Bronchial epithelial cell (primary cell): ENCODE data around the gene SPTAN1. TPM values are rescaled to one million over a fixed set of nuclear protein-coding genes. Genes with fewer than 3 reads are reported as not detected.

Experiments
- DNase-seq: peaks from one replicate; pipeline ENCODE4 v3.0.0-alpha.2; 2010; ENCODE audit warnings: low read depth
- FAIRE-seq: peaks from 2 replicates; lab custom pipeline; 2011; peaks lifted over from hg19 to GRCh38; lab: Jason Lieb, UNC
- H3K27me3 ChIP-seq: 2 replicates; pipeline ENCODE4 v1.5.1; 2011; ENCODE audit warnings: low read length; ENCODE audit not compliant: control insufficient read depth, insufficient read depth
- H3K36me3 ChIP-seq: 2 replicates; pipeline ENCODE4 v1.5.1; 2011; ENCODE audit warnings: low read length; ENCODE audit not compliant: control insufficient read depth, insufficient read depth
- H3K4me3 ChIP-seq: 2 replicates; pipeline ENCODE4 v1.5.1; 2011; ENCODE audit warnings: mild to moderate bottlenecking, low read depth, low read length, control low read depth
- total RNA-seq: library from RNA; depleted of rRNA; stranded (reverse); fragments of >200 nt; gene quantifications from 2 replicates; pipeline ENCODE4 v1.2.1, GENCODE V29; 2014
- TF ChIP-seq, protein P1 (sequence below): IDR thresholded peaks from 2 replicates; pipeline ENCODE4 v1.5.1; 2011; ENCODE audit warnings: mild to moderate bottlenecking, moderate library complexity, low read length, control low read depth, inconsistent platforms; ENCODE audit not compliant: insufficient read depth, severe bottlenecking

The SPTAN1 gene
- total RNA-seq, 1 donor from 2014 or later, result 159 TPM

DNA sequence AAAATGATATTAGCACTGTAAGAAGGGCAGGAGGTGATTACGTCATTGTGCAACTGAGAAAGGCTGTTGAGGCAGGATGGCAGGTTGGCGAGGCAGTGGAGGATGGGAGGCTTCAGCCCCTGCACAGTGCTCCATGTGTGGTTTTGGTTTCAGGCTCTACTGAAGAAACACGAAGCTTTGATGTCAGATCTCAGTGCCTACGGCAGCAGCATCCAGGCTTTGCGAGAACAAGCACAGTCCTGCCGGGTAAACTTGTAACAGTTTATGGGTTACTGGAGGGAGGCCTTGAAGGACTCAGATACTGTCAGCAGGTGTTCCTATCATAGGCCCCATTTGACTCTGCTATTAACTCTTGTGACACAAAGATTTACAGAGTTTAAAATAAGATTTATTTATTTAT, 35.1 kb downstream of the SPTAN1 start:
- Histone ChIP-seq H3K4me3 (no peak overlapping the region), H3K36me3 (peaks cover 38% of the 10 kb centered on the region), H3K27me3 (no peaks in the 10 kb centered on the region)
- FAIRE-seq (no peak), DNase-seq (no peak)
- TF ChIP-seq, protein P1, sequence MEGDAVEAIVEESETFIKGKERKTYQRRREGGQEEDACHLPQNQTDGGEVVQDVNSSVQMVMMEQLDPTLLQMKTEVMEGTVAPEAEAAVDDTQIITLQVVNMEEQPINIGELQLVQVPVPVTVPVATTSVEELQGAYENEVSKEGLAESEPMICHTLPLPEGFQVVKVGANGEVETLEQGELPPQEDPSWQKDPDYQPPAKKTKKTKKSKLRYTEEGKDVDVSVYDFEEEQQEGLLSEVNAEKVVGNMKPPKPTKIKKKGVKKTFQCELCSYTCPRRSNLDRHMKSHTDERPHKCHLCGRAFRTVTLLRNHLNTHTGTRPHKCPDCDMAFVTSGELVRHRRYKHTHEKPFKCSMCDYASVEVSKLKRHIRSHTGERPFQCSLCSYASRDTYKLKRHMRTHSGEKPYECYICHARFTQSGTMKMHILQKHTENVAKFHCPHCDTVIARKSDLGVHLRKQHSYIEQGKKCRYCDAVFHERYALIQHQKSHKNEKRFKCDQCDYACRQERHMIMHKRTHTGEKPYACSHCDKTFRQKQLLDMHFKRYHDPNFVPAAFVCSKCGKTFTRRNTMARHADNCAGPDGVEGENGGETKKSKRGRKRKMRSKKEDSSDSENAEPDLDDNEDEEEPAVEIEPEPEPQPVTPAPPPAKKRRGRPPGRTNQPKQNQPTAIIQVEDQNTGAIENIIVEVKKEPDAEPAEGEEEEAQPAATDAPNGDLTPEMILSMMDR, result no peak

DNA sequence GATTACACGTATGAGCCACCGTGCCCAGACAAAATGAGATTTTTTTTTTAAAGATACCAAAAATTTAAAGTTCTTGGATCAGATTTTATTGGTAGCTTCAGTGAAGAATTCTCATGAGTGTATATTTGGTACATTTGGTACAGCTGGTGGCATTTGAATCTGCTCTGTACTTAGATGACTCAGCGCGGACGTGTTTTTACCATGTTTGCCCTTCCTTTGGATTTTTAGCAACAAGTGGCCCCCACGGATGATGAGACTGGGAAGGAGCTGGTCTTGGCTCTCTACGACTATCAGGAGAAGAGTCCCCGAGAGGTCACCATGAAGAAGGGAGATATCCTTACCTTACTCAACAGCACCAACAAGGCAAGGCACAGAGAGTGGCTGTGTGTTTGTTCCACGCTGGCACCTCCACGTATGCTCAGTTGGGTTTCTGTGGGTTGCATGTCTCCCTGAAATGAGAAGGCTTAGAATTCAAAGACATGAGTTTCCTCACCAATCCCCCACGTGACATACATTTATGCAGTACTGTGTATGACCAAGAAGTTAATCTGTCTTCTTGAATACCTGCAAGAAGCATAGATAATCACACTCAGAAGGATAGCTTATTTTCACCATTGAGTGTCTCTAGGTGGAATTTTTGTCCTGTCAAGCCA, 36.3 kb downstream of the SPTAN1 start:
- TF ChIP-seq, protein P1, result no peak
- Histone ChIP-seq H3K27me3 (no peaks in the 10 kb centered on the region), H3K4me3 (no peak overlapping the region), H3K36me3 (peaks cover 40% of the 10 kb centered on the region)
- FAIRE-seq (no peak), DNase-seq (no peak)

DNA sequence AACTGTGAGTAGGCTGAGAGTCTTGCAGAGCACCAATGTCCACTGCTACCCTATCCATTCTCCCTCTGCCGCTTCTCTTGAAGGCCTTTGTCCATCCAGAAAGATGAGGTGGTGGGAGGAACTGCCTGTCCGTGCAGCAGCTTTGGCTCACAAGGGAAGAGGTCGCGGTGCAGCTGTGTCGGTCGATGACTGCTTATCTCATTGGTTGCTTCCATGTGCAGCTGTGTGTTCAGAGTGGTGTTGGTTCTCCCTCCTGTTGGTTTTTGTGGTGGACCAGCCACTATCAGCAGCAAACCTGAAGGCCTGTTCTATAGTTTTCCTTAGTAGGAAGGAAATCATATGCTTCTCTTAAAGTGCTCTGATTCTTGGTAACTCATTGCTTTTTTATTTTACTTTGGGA, 40.7 kb downstream of the SPTAN1 start:
- H3K27me3 ChIP-seq, result no peaks in the 10 kb centered on the region
- peaks cover 32% of the 10 kb centered on the region for H3K36me3 ChIP-seq
- FAIRE-seq (no peak), DNase-seq (no peak)
- H3K4me3 ChIP-seq, result no peak overlapping the region
- TF ChIP-seq, protein P1, result no peak

DNA sequence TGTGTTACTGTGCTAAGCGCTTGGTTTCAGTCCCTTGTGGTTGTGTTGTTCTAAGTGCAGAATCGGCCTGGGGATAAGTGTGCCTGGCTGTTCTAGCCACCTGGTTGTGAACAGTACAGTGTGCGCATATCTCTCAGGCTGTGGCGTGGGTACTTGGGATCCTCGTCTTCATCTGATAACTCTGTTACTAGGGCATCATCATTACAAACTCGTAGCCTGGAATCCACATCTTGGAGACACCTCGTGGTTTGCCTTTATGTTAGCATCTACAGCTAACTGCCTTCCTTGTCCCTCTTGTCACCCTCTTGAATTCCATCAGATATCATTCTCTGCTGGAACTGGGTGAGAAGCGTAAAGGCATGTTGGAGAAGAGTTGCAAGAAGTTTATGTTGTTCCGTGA, 41.5 kb downstream of the SPTAN1 start:
- H3K36me3 ChIP-seq, result peaks cover 35% of the 10 kb centered on the region
- FAIRE-seq (no peak), DNase-seq (no peak)
- TF ChIP-seq, protein P1, result no peak
- no peak overlapping the region for H3K4me3 ChIP-seq
- no peaks in the 10 kb centered on the region for H3K27me3 ChIP-seq

DNA sequence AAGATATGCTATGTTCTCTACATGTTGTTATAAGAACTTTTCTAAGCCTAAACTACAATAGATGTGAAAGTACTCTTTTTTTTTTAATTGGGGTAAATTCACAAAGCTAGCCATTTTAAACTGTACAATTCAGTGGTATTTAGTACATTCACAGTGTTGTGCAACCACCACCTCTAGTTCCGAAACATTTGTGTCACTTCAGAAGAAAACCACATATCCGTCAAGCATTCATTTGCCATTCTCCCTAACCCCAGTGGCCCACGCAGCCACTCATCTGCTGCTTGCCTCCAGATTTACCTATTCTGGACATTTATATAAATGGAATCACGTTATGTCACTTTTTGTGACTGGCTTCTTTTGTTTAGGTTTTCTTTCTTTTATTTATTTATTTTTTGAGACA, 43.1 kb downstream of the SPTAN1 start:
- FAIRE-seq, result no peak
- Histone ChIP-seq H3K4me3 (no peak overlapping the region), H3K36me3 (peaks cover 39% of the 10 kb centered on the region), H3K27me3 (no peaks in the 10 kb centered on the region)
- TF ChIP-seq, protein P1, result no peak
- DNase-seq, result no peak

DNA sequence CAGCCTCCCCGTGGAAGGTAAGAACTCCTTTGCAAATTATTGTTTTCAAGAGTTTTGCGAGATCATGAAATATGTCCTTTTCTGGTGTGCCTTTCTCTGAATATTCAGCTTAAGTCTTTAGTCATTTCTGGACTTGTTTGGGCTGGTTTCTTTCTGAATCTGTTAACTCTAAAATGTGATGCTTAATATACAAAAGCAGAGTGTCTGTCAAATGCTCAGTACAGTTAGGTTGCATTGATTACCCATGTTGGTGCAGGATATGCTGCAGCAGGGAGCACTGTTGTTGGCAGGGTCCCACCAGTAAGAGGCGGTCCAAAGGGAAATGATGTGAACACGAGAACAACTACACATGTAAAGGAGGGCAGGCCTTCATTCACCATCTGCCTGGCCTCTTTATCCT, 47.7 kb downstream of the SPTAN1 start:
- TF ChIP-seq, protein P1, result no peak
- H3K27me3 ChIP-seq, result no peaks in the 10 kb centered on the region
- no peak overlapping the region for H3K4me3 ChIP-seq
- FAIRE-seq, result no peak
- no peak for DNase-seq
- H3K36me3 ChIP-seq, result peaks cover 41% of the 10 kb centered on the region
